GM18508 (cell line): Measurements from ENCODE around the gene WDCP.
"Not testable (repeated sequence)": the region's sequence is repeated elsewhere in the genome, so short reads cannot be mapped to it uniquely, and the experiment has no call there.

Source experiments
- ATAC-seq: cut with Tn5 transposase; IDR thresholded peaks from one replicate; pipeline ENCODE4 v1.9.1; 2021; ENCODE audit warnings: moderate number of reproducible peaks; ENCODE audit not compliant: insufficient read depth, unreplicated experiment

WDCP gene

GRCh38 chr2:24046930-24047702 lies at the start of gene WDCP:
Gene WDCP (minus strand): TSS chr2:24047391. CDS start chr2:24039494, 7,897 bp downstream.
- ATAC-seq, result peak; percentile 99

- ATAC-seq, result not testable (repeated sequence)
Measured at GRCh38 chr2:24095171-24095677, 48.0 kb upstream of the WDCP start.

GRCh38 chr2:24093270-24093669 lies 46.1 kb upstream of the WDCP start:
- ATAC-seq, result not testable (repeated sequence)

GRCh38 chr2:24088821-24089359 lies 41.7 kb upstream of the WDCP start:
- no peak for ATAC-seq

GRCh38 chr2:24087032-24087431 lies 39.8 kb upstream of the WDCP start:
- no peak for ATAC-seq

- ATAC-seq, result no peak
Measured at GRCh38 chr2:24086241-24086640, 39.0 kb upstream of the WDCP start.

GRCh38 chr2:24085200-24085489 lies 38.0 kb upstream of the WDCP start:
- no peak for ATAC-seq

- ATAC-seq, result peak; percentile 33
Measured at GRCh38 chr2:24084386-24085199, 37.4 kb upstream of the WDCP start, which contains the start of gene TP53I3. Gene TP53I3 (minus strand): TSS chr2:24084834. CDS start chr2:24084326, 508 bp downstream.

GRCh38 chr2:24083567-24084385 lies 36.6 kb upstream of the WDCP start:
- peak; percentile 57 for ATAC-seq

- no peak for ATAC-seq
Measured at GRCh38 chr2:24082787-24083566, 35.8 kb upstream of the WDCP start.

GRCh38 chr2:24080701-24081100 lies 33.5 kb upstream of the WDCP start:
- no peak for ATAC-seq

GRCh38 chr2:24077879-24078278 lies 30.7 kb upstream of the WDCP start:
- no peak for ATAC-seq

GRCh38 chr2:24077535-24077877 lies 30.3 kb upstream of the WDCP start:
- no peak for ATAC-seq

GRCh38 chr2:24076849-24077534 lies 29.8 kb upstream of the WDCP start:
- no peak for ATAC-seq

- peak; percentile 90 for ATAC-seq
Measured at GRCh38 chr2:24075915-24076848, 29.0 kb upstream of the WDCP start, which contains the start of gene SF3B6. Gene SF3B6 (minus strand): TSS chr2:24076326. CDS start chr2:24076229, 97 bp downstream.

GRCh38 chr2:24075259-24075658 lies 28.1 kb upstream of the WDCP start:
- no peak for ATAC-seq

- no peak for ATAC-seq
Measured at GRCh38 chr2:24073816-24074215, 26.6 kb upstream of the WDCP start.

- no peak for ATAC-seq
Measured at GRCh38 chr2:24072259-24072658, 25.1 kb upstream of the WDCP start.
